DMS 273 (cell line): ENCODE results near the gene RMI2.
"Not testable (repeated sequence)": the region's sequence is repeated elsewhere in the genome, so short reads cannot be mapped to it uniquely, and the experiment has no call there.

Experiments
- DNase-seq: peaks from one replicate; lab custom pipeline; 2025; ENCODE audit not compliant: unreplicated experiment; lab: John Stamatoyannopoulos, UW

The RMI2 gene

GRCh38 chr16:11345040-11345862, at the start of gene RMI2:
TSS of gene RMI2 (plus strand) at chr16:11345459. CDS start at chr16:11345472, 13 bp downstream.
- DNase-seq = peak; percentile 99

- no peak for DNase-seq
These were observed 49.6 kb upstream of the RMI2 start for GRCh38 chr16:11295672-11296071.

DNA sequence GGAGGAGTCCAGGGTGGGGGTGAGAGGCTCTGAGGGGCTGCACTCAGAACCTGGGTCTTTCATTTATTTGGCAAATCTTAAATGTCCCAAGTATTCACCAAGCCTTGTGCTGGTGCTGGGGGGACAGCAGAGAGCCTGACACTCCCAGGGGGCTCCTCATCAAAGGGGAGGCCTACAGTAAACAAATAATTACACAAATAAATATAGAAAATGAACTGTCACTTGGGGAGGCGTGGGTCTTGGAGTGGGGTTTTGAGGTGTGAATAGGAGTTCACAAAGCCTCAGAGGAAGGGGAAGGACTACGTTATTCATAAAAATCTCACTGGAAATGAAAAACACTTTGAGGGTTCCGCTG, 48.9 kb upstream of the RMI2 start:
- DNase-seq = no peak

DNA sequence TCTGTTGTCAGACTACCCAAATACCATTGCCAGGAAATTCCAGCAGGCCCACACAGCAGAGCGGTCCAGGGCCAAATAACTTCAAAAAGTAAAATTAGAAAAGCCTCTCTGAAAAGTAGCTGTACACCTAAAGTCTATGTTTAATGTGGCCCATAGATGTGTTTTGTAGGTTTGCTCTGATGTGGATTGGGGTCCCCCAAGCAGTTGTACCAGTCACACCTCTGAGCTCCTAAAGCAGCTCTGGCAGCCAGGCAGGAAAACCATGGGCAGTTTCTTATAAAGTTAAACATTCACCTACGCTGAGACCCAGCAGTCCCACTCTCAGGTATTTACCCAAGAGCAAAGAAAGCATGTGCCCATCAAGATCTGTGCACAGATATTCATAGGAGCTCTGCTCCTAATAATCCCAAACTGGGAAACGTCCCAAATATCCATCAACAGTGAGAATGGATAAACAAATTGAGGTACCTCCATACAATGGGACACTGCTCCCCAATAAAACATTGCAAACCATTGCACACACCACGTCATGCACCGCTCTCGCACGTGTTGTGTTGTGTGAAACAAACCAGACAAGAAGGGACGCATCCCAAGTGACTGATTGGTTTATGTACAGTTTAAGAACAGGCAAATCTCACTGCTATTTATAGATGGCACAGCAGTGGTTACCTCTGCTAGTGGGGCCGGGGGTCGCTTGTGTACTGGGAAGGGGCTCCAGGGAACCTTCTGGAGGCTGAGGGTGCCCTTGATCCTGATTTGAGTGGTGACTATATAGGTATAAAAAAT, 48.4 kb upstream of the RMI2 start:
- DNase-seq = no peak

- peak; percentile 89 for DNase-seq
These were observed 47.6 kb upstream of the RMI2 start for GRCh38 chr16:11297492-11298142.

- DNase-seq = peak; percentile 43
These were observed 46.9 kb upstream of the RMI2 start for GRCh38 chr16:11298143-11298900.

DNA sequence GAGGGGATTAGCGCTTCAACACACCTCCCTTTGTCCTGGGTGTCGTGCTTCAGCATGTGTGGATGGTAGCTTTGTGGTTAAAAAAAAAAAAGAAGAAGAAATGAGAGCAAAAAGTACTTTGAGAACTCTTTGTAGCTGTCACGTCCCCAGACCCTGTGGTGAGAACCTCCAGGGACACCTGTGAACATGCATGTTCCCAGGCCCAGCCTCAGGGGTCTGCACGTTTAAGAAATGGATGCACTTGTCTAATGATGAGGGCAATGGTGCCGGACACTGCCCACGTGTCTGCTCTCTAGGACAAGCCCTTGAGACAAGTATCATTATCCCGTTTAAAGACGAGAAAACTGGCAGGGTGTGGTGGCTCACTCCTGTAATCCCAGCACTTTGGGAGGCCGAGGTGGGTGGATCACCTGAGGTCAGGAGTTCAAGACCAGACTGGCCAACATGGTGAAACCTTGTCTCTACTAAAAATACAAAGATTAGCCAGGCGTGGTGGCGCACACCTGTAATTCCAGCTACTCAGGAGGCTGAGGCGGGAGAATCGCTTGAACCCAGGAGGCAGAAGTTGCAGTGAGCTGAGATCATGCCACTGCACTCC, 46.2 kb upstream of the RMI2 start:
- DNase-seq = not testable (repeated sequence)

- DNase-seq = no peak
These were observed 45.2 kb upstream of the RMI2 start for GRCh38 chr16:11299865-11300559.

DNA sequence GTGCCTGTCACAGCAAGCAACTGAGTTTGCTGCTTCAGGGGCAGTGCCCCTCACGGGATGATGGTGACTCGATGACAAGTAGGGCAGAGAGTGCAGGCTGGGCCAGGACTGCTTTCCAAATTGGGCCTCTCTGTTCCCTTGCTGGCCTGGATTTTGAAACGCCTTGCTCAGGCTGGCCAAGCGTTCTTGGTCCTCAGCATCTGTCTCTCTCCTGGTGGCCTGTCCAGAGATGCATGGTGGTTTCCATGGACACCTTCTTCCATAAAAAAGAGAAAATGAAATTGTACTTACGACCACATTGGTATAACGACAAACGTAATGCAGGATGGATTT, 44.7 kb upstream of the RMI2 start:
- DNase-seq = no peak

- no peak for DNase-seq
These were observed 43.4 kb upstream of the RMI2 start for GRCh38 chr16:11301645-11302501.

GRCh38 chr16:11302977-11303376, 42.3 kb upstream of the RMI2 start:
- DNase-seq = peak; percentile 63

DNA sequence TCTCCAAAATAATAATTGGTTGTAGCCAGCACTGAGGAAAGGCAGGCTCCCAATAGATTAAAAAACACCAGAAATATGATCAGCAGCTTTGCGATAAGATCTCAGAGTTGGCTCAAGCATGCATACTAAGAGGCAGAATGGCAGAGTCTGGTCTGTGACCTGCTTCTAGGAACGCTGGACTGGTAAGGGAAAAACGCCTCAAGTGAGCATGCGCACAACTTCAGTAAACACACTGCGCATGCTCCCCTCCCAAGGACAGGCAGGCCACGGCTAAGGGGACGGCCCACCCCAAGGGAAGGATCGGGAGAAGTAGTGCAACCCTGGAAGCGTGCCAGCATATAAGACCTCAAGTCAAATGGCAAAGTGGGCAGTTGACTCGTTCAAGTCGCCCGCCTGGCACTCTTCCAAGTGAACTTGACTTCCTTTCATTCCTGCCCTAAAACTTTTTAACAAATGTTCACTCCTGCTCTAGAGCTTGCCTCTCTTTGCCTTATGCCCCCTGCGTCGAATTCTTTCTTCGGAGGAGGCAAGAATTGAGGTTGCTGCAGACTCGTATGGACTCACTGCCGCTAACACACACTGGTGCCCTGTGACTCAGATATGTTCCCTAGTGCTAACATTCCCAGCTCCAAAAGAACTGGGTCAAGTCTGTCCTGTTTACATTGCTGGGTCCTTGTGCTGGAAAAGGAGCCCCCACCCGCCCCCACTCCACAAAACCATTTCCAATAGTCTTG, 41.7 kb upstream of the RMI2 start:
- peak; percentile 84 for DNase-seq

DNA sequence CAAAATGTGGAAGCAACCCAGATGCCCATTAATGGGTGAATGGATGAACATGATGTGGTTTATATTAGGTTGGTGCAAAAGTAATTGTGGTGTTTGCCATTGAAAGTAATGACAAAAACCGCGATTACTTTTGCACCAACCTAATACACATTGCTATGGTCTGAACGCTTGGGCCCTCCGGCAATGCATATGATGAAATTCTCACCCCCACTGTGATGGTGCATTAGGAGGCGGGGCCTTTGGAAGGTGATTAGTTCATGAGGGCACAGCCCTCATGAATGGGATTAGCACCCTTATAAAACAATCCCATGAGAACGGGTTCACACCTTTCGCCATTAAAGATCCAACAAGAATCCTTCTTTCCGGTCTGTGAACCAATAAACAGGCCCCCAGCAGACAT, 38.9 kb upstream of the RMI2 start:
- DNase-seq = no peak

DNA sequence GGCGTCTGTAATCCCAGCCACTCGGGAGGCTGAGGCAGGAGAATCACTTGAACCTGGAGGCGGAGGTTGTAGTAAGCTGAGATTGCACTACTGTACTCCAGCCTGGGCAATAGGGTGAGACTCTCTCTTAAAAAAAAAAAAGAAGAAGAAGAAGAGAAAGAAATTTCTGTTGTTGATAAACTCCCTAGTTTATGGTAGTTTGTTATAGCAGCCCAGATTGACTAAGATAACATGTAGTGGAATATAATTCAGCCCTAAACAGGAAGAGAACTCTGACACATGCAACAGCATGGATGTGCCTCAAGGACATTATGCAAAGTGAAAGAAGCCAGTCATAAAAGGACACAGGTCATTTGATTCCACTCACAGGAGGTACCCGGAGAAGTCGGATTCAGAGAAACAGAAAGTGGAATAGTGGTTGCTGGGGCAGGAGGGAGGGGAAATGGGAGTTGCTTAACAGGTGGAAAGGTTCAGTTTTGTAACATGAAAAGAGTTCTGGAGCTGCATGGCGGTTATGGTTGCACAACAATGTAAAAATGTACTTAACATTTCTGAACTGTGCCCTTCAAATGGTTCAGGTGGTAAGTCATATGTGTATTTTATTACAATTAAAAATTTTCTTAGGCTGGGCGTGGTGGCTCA, 38.1 kb upstream of the RMI2 start:
- no peak for DNase-seq

GRCh38 chr16:11307639-11308492, 37.4 kb upstream of the RMI2 start:
- no peak for DNase-seq

DNA sequence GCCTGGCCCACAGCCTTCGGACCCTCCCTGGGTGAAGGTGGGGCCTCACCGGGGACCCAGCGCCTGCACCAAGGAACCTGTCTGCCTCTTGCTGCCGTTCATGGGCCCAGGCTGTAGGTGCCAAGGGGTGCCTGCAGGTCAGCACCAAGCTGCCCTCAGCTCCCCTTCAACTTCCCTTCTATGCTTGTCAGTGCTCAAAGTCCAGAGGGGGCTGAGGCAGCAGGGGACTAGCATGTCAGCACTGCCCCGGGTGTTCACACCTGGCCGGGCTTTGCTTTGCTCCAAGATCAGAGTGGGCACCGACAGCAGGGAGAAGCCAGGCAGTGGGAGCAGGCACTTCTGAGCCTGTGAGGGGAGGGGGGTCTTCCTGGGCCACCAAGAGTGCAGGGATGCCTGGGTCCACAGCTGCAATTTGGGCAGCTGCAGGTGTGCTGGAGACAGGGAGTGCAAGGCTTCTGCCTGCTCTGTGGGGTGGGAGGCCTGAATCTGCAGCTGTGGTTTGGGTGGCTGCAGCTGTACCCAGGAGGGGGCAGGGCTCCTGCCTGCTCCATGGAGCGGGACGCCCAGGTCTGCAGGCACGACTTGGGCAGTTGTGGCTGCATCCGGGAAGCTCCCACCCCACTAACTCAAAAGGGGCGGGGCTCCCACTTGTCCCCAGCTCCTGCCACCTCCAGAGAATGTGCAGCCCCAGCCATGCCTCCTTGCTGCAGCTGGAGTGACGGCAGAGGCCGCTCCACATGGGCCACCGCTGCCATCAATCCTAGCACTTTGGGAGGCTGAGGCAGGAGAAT, 36.6 kb upstream of the RMI2 start:
- DNase-seq = peak; percentile 22
